Measurements from ENCODE around the gene MINDY1.

The MINDY1 gene

DNA sequence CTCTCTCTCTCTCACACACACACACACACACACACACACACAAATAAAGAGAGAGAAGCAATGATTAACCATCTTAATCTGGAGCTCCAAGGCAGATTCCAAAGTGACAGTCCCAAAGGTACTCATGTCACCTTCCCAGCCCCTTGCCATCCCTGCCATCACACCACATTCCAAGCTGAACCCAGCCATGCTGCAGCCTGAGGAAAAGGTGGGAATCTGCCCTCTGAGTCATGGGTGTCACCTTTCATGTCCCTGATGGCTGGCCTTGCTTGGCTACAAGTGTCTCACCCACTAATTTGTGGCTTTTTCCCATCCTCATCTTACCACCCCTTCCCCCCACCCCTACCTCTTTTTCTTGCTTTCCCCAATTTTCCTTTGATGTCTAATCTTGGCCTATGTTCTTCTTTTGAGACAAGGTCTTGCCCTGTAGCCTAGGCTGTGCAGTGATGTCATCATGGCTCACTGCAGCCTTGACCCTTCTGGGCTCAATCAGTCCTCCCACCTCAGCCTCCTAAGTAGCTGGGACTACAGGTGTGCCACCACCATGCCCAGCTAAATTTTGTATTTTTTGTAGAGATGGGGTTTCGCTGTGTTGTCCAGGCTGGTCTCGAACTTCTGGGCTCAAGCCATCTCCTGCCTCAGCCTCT, 21.4 kb downstream of the MINDY1 start:
- Histone ChIP-seq H3K79me2 (ENCODE audit: control insufficient read depth, insufficient read depth, low read length, unreplicated experiment) (no peaks in the 10 kb centered on the region), H3K27me3 (ENCODE audit: insufficient read depth, low read length) (no peaks in the 10 kb centered on the region), H2AFZ (ENCODE audit: low read length, unreplicated experiment) (no peak overlapping the region), H3K4me3 (ENCODE audit: low read depth, low read length) (no peak overlapping the region), H3K36me3 (ENCODE audit: insufficient read depth, low read length) (no peaks in the 10 kb centered on the region), H3K27ac (ENCODE audit: low read depth, low read length) (no peak overlapping the region), H3K4me1 (ENCODE audit: control insufficient read depth, insufficient read depth, low read length, unreplicated experiment) (peaks cover 15% of the 10 kb centered on the region)

DNA sequence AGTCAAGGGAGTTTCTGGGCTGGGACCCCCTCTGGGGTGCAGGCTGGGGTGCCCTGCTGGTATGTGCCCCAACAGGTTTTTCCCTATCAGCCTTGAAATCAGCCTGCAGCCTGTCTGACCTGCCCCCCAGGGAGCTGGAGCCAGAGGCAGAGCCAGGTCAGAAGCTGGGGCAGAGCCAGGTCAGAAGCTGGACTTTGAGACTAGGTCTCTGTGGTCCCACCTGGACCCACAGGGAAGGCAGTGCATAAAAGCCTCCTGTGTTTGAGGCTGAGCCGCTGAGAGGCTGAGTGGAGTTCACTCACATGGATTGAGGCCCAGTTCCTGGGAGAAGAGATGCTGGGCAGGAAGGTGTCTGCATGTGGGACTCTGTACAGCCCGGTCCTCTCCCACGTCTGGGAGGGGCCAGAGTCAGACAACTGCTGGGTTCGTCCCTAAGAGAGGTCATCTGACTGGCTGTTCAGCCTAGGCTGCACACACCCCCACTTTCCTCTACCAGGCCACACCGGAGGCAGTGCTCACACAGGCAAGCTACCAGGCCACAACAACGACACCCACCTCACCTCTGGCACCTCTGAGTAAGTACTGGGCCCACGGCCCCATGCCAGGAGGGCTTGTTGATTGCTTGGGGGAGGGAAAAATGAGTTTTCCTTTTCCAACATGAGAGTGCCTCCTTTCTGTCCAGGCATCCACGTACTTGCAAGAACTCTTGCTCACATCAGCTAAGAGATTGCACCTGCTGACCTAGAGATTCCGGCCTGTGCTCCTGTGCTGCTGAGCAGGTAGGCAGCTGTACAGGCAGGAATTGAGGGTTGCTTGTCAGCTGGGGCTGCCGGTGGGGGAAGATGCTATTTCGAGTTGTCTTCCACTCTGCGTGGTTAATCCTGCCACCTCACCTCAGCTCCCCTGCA, 24.6 kb downstream of the MINDY1 start, which contains the start of gene ANXA9:
TSS of gene ANXA9 (plus strand) at position 488 of the 908 bp plus-strand sequence. CDS start 814 bp downstream, outside the sequence.
- H3K27me3 ChIP-seq (ENCODE audit: insufficient read depth, low read length), result no peaks in the 10 kb centered on the region
- no peaks in the 10 kb centered on the region for H3K79me2 ChIP-seq (ENCODE audit: control insufficient read depth, insufficient read depth, low read length, unreplicated experiment)
- no peaks in the 10 kb centered on the region for H3K36me3 ChIP-seq (ENCODE audit: insufficient read depth, low read length)
- no peak within 1 kb of the TSS for H2AFZ ChIP-seq (ENCODE audit: low read length, unreplicated experiment)
- no peak within 1 kb of the TSS for H3K27ac ChIP-seq (ENCODE audit: low read depth, low read length)
- peaks cover 38% of the 10 kb centered on the region for H3K4me1 ChIP-seq (ENCODE audit: control insufficient read depth, insufficient read depth, low read length, unreplicated experiment)
- no peak within 1 kb of the TSS for H3K4me3 ChIP-seq (ENCODE audit: low read depth, low read length)

GRCh38 chr1:150981177-150981804, 25.4 kb downstream of the MINDY1 start:
- Histone ChIP-seq H3K36me3 (ENCODE audit: insufficient read depth, low read length) (no peaks in the 10 kb centered on the region), H3K4me3 (ENCODE audit: low read depth, low read length) (no peak overlapping the region), H2AFZ (ENCODE audit: low read length, unreplicated experiment) (no peak overlapping the region), H3K27ac (ENCODE audit: low read depth, low read length) (no peak overlapping the region), H3K4me1 (ENCODE audit: control insufficient read depth, insufficient read depth, low read length, unreplicated experiment) (peaks cover 45% of the 10 kb centered on the region), H3K27me3 (ENCODE audit: insufficient read depth, low read length) (no peaks in the 10 kb centered on the region), H3K79me2 (ENCODE audit: control insufficient read depth, insufficient read depth, low read length, unreplicated experiment) (no peaks in the 10 kb centered on the region)

- Histone ChIP-seq H3K4me3 (ENCODE audit: low read depth, low read length) (peak overlapping the region; percentile 49), H3K4me1 (ENCODE audit: control insufficient read depth, insufficient read depth, low read length, unreplicated experiment) (peaks cover 52% of the 10 kb centered on the region), H3K79me2 (ENCODE audit: control insufficient read depth, insufficient read depth, low read length, unreplicated experiment) (peaks cover 2% of the 10 kb centered on the region), H3K27me3 (ENCODE audit: insufficient read depth, low read length) (no peaks in the 10 kb centered on the region), H3K27ac (ENCODE audit: low read depth, low read length) (peak overlapping the region; percentile 23; the same call in 1 of the 2 replicates), H3K36me3 (ENCODE audit: insufficient read depth, low read length) (no peaks in the 10 kb centered on the region), H2AFZ (ENCODE audit: low read length, unreplicated experiment) (peak overlapping the region; percentile 94)
These were observed 27.3 kb downstream of the MINDY1 start for GRCh38 chr1:150979092-150980056.

GRCh38 chr1:150976879-150977694, 29.6 kb downstream of the MINDY1 start:
- peak overlapping the region; percentile 53 for H2AFZ ChIP-seq (ENCODE audit: low read length, unreplicated experiment)
- no peaks in the 10 kb centered on the region for H3K27me3 ChIP-seq (ENCODE audit: insufficient read depth, low read length)
- peaks cover 60% of the 10 kb centered on the region for H3K4me1 ChIP-seq (ENCODE audit: control insufficient read depth, insufficient read depth, low read length, unreplicated experiment)
- peak overlapping the region; percentile 80 for H3K27ac ChIP-seq (ENCODE audit: low read depth, low read length)
- no peaks in the 10 kb centered on the region for H3K36me3 ChIP-seq (ENCODE audit: insufficient read depth, low read length)
- H3K4me3 ChIP-seq (ENCODE audit: low read depth, low read length), result peak overlapping the region; percentile 49
- peaks cover 25% of the 10 kb centered on the region for H3K79me2 ChIP-seq (ENCODE audit: control insufficient read depth, insufficient read depth, low read length, unreplicated experiment)

DNA sequence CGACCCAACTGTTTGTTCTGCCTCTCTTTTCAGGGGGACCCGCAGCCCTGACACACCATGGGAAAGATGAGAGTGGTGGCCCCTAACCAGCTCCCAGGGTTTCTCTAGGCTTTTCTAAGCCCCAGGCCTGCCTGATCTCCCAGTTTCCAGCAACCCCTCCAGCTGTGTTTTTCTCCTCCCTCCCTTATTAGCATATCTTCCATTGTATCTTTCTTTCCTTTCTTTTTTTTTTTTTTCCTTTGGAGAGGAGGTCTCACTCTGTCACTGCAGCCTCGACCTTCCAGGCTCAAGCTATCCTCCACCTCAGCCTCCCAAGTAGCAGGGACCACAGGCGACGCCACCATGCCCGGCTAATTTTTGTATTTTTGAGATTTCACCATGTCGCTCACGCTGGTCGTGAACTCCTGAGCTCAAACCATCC, 30.3 kb downstream of the MINDY1 start:
- Histone ChIP-seq H3K4me3 (ENCODE audit: low read depth, low read length) (0 out of 2 replicates have a peak overlapping the region, but pooled peaks have one; percentile 49), H3K4me1 (ENCODE audit: control insufficient read depth, insufficient read depth, low read length, unreplicated experiment) (peaks cover 60% of the 10 kb centered on the region), H2AFZ (ENCODE audit: low read length, unreplicated experiment) (no peak overlapping the region), H3K79me2 (ENCODE audit: control insufficient read depth, insufficient read depth, low read length, unreplicated experiment) (peaks cover 31% of the 10 kb centered on the region), H3K27me3 (ENCODE audit: insufficient read depth, low read length) (no peaks in the 10 kb centered on the region), H3K27ac (ENCODE audit: low read depth, low read length) (peak overlapping the region; percentile 80), H3K36me3 (ENCODE audit: insufficient read depth, low read length) (no peaks in the 10 kb centered on the region)

GRCh38 chr1:150974580-150975478, 31.9 kb downstream of the MINDY1 start, which contains the start of gene CERS2:
CERS2 (minus strand) TSS chr1:150974835; CDS start chr1:150969090, 5,745 bp downstream.
- Histone ChIP-seq H3K4me3 (ENCODE audit: low read depth, low read length) (peak within 1 kb of the TSS; percentile 99), H2AFZ (ENCODE audit: low read length, unreplicated experiment) (peak within 1 kb of the TSS; percentile 57), H3K36me3 (ENCODE audit: insufficient read depth, low read length) (no peaks in the 10 kb centered on the region), H3K79me2 (ENCODE audit: control insufficient read depth, insufficient read depth, low read length, unreplicated experiment) (peaks cover 46% of the 10 kb centered on the region), H3K27me3 (ENCODE audit: insufficient read depth, low read length) (no peaks in the 10 kb centered on the region), H3K4me1 (ENCODE audit: control insufficient read depth, insufficient read depth, low read length, unreplicated experiment) (peaks cover 65% of the 10 kb centered on the region), H3K27ac (ENCODE audit: low read depth, low read length) (peak within 1 kb of the TSS; percentile 64)

GRCh38 chr1:150973836-150974579, 32.7 kb downstream of the MINDY1 start:
- Histone ChIP-seq H3K27ac (ENCODE audit: low read depth, low read length) (peak overlapping the region; percentile 64), H3K27me3 (ENCODE audit: insufficient read depth, low read length) (no peaks in the 10 kb centered on the region), H2AFZ (ENCODE audit: low read length, unreplicated experiment) (peak overlapping the region; percentile 57), H3K4me3 (ENCODE audit: low read depth, low read length) (peak overlapping the region; percentile 99), H3K4me1 (ENCODE audit: control insufficient read depth, insufficient read depth, low read length, unreplicated experiment) (peaks cover 61% of the 10 kb centered on the region), H3K36me3 (ENCODE audit: insufficient read depth, low read length) (no peaks in the 10 kb centered on the region), H3K79me2 (ENCODE audit: control insufficient read depth, insufficient read depth, low read length, unreplicated experiment) (peaks cover 52% of the 10 kb centered on the region)
